Lung microvascular endothelial cell (primary cell): Measurements from ENCODE around the gene RAB11FIP5. TPM values are rescaled to one million over a fixed set of nuclear protein-coding genes. Genes with fewer than 3 reads are reported as not detected.
"Not testable (repeated sequence)": the region's sequence is repeated elsewhere in the genome, so short reads cannot be mapped to it uniquely, and the experiment has no call there.

ENCODE experiments used
- DNase-seq, 2 donors: peaks; one replicate each; pipeline versions ENCODE4 v3.0.0 to v3.0.0-alpha.2; 2010; ENCODE audit warnings: low read depth in 2 of 2
- total RNA-seq: library from RNA; depleted of rRNA; stranded (reverse); fragments of >200 nt; gene quantifications from 2 replicates; pipeline ENCODE4 v1.2.1, GENCODE V29; 2014

Gene RAB11FIP5, protein sequence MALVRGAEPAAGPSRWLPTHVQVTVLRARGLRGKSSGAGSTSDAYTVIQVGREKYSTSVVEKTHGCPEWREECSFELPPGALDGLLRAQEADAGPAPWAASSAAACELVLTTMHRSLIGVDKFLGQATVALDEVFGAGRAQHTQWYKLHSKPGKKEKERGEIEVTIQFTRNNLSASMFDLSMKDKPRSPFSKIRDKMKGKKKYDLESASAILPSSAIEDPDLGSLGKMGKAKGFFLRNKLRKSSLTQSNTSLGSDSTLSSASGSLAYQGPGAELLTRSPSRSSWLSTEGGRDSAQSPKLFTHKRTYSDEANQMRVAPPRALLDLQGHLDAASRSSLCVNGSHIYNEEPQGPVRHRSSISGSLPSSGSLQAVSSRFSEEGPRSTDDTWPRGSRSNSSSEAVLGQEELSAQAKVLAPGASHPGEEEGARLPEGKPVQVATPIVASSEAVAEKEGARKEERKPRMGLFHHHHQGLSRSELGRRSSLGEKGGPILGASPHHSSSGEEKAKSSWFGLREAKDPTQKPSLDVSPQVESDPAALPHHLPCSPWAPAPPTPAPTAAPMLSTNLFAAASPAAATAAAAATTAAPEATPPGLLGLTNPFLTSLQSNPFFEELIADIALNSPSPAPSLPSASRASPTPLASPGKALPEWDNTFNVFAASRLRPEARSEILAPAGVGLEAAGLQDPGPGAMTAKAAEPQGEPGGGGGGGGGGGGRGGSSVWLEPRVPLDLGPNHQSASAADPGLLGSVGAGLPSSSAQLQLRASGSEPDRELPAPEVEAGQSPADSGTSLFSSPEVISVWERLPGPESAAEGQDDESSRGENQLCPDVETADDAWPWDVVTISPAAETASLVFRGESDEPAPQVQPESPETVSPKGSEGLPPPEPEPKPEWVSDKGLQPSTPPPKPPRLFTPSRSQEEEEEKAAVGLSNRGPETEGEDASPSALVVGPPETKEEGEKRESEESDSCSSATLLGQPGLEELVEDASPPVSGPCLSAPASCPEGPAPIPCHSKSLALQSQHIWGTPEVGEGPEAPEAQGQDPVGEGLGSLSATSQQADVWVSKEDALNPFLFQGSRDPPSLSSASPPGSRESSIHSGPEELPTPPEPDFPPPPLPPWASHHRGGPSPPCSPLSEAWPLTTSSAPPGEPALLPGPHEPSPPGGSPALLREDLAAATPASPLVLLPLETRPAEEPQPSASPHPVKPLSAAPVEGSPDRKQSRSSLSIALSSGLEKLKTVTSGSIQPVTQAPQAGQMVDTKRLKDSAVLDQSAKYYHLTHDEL (N-terminal part only)
- 38.4 and 62.5 TPM in 2 replicates for total RNA-seq

DNA sequence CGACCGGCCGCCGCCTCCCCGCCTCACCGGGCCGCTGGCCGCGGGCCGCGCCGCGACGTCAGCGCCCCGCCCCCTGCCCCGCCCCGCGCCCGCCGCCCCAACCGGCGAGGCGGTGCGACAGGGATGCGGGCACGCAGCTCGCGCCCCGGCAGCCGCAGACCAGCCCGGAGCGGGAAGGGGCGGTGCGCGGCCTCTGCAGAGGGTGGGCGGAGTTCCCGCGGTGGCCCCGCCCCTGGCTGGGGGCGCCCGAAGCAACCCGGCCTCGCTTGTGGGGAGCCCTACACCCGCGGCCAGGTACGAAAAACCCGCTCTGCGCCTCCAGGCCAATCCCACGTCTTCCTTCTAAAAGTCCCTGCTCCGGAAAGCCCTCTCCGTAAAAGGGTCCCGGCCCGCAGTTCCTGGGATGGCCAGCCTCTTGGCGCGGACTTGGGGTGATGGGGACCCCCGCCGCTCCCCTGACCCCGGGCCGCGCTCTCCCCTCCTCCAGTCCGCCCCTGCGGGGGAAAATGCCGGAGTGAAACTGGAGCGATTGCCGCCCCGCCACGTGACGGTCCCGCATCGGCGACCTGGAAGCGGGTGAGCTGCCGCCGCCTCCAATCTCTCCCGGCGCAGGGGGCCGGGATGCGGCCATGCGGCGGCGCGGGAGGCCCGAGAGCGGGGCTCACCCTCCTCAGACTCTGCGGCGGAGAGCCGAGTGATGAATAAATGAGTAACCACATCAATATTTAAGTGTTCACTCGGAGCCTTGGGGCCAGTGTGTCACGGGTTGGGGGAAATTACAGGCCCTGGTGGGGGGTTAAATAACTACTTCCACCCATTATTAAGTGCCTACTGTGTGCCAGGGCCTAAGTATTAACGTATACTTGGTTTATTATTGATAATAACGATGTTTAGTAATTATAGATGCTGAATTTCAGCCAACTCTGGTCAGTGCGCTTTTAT is at the start of gene RAB11FIP5:
Gene RAB11FIP5, minus strand, starts transcription at position 36 of the 942 bp plus-strand sequence. CDS start 171 bp downstream, outside the sequence.
- peak; percentile 81 to 83 for DNase-seq

DNA sequence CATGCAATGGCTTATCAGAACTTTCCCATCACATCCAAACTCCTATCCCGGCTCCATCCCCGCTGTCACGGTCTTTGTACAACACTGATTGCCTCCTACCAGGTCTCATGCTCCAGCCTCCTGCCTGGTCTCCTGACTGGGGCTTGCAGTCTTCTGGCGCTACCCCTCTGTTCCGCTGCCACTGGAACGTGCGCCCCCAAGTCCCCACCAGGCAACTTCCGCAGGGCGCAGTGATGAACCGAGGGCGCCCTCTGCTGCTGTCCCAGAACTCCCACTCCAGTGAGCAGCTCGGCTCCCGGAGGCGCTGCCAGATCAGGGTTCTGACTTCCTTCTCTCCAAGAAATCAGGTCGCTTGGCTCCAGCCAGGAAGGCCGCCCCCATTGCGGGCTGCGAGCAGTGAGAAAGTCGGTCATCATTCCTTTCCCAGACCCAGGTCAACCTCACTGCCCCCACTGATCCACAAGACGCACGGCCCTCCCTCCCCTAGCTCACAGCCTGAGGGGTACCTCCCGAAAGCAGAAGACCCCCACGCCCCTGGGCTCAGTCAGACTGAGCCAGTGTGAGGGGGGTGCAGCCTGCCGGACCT is 43.9 kb upstream of the RAB11FIP5 start:
- peak; percentile 74 to 76 for DNase-seq

DNA sequence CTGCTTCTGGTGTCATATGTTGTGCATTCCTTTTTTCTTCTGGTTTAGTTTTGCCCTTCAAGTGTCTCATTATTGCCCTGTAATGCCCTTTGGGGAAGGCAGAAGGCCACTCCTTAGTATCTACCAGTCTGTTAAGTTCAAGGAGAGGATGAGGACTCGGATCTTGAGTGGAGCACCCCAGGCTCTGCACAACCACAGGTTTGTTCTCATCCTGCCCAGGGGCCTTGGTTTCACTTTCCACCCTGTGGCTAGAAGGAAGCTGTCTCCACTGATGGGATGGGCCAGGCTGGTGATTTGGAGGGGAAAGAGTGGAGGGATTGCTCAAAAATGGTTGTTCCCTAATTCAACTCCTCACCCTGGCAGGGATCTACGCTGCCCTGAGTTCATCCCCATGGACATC is 30.2 kb upstream of the RAB11FIP5 start:
- DNase-seq: no peak

DNA sequence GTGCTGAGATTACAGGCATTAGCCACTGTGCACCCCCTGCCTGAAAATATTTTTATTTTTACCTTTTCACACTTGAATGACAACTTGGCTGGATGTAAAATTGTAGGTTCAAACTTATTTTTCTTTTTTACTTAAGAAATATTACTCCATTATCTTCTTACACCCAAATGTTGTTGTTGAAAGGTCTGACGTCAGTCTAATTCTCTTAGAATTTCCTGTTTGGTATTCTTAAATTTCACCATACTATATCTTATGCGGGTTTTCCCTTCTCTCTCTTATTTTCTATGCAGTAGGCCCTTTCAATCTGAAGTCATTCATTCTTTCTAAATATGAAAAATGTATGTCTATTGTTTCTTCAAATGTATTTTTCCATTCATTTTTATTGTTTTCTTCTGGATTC is 29.1 kb upstream of the RAB11FIP5 start:
- peak in 1 of 2 donors; percentile 10 for DNase-seq

DNA sequence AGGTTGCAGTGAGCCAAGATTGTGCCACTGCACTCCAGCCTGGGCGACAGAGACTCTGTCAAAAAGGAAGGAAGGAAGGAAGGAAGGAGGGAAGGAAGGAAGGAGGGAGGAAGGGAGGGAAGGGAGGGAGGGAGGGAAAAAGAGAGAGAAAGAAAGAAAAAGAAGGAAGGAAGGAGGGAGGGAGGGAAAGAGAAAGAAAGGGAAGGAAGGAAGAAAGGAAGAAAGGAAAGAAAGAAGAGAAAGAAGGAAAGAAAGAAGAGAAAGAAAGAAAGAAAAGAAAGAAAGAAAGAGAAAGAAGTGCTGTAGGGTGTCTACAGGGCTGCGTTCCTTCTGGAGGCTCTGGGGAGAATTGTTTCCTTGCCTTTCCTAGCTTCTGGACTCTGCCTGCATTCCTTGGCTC is 22.5 kb upstream of the RAB11FIP5 start:
- no peak for DNase-seq

DNA sequence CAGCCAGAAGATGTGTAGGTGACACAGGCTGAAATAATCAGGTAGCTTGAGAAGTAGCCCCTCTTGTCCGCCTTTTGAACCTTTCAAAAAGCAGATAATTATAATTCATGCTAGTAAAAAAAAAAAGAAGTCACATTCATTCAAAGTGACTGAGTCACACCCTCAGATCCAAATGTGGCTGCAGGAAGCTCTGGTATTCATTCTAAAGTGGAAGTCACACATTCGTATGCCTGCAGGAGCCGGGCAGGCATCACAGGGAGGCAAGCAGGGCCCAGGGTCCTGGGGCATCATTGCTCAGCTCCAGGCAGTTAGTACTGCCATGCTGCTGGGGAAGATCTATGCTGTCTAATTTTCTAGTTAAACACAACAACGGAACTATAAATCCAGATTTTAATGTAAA is 21.7 kb upstream of the RAB11FIP5 start:
- peak; percentile 15 to 42 for DNase-seq

DNA sequence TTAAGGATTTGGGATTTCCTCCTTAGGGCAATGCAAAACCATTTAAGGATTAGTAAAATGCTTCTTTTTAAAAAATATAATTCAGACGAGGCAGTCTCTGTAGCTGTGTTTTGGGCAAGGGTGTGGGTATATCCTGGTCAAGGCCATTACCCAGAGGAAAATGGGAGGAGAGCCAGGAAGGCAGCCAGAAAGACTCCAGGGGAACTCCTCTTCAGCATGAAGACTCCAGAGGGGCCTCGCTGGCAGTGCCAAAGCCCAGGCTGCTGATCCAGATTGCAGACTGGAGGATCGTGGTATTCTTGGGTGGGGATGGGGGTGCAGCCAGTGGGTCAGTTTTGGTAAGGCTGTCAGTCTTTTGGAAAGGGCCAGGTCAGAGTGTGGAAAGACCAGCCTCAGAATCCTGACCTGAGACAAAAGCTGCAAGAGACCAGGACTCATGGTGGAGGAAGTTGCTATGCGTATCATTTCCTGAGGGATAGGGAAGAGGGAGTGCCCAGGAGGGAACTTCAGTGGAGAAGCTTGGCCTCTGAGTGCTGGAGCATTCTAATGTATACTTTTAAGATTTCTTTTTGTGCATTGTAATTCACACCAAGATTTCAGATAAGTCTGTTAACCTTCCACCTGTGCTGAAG is 20.9 kb upstream of the RAB11FIP5 start:
- DNase-seq: peak; percentile 4 to 47

DNA sequence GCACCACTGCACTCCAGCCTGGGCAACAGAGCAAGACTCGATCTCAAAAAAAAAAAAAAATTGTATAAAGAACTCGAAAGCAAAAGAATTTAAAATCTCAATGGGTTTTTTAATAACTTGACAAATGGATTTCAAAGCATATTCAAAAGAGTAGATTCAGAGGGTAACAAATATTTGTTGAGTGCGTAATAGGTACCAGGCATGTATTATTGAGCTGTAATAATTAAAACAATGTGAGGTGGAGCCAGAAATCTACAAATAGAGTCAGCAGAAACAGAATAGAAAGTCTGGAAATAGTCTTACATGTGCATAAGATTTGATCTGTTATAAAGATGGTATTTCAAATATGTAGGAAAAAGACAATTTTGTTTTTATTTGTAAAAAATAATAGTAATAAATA is 19.1 kb upstream of the RAB11FIP5 start:
- no peak for DNase-seq

DNA sequence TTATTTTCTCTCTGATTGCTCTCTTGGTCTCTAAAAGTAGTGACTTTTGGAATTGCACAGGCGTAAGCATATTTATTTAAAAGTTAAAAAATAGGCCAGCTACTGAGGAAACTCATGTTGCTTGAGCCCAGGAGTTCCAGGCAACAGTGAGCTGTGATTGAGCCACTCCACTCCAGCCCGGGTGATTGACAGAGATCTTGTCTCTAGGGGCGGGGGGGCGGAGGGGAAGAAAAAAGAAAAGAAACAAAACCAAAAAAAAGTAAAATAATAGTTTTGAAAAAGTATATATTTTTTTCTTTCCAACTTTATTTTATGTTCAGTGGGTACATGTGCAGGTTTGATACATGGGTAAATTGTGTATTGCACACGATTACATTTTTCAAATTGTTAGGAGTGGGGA is 18.0 kb upstream of the RAB11FIP5 start:
- no peak for DNase-seq

DNA sequence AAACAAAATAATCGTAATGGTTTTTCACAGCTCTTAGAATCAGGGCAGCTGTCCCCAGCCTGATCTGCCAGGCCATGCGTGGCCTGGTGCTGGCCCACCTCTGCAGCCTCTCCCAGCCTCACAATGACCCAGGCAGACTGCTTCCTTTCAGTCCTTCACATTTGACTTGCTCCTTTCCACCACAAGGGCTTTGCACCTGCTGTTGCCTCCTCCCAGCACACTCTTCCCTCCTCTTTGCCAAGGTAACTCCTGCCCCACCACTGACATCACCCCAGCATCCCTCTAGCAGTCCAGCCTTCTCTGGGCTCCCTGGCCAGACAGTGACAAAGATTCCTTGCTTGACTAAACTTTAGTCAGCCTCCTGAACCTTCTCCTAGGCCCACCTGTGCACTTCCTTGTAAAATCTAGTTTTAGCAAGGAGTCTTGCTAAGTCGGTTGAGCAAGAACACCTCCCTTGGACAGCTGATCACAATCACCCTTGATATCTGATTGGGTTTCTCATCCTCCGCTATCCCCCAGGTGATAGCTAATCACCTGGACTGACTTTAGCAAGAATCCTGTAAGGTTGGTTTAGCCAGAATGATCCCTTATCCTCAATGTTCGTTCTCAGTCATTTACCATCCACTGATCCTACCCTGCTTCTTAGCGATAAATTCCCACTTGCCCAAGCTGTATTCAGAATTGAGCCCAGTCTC is 16.2 kb upstream of the RAB11FIP5 start:
- no peak for DNase-seq

DNA sequence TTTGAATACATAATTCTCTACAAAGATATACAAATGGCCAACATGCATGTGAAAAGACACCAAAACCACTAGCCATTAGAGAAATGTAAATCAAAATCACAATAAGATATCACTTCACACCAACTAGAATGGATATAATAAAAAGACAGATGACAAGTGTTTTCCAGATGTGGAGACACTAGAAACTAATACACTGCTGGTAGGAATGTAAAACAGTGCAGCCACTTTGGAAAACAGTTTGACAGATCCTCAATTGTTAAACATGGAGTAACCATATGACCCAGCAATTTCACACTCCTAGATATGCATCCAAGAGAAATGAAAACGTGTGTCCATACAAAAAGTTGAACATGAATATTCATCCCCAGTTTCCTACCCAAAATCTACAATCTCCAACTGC is 9.8 kb upstream of the RAB11FIP5 start:
- DNase-seq: no peak

DNA sequence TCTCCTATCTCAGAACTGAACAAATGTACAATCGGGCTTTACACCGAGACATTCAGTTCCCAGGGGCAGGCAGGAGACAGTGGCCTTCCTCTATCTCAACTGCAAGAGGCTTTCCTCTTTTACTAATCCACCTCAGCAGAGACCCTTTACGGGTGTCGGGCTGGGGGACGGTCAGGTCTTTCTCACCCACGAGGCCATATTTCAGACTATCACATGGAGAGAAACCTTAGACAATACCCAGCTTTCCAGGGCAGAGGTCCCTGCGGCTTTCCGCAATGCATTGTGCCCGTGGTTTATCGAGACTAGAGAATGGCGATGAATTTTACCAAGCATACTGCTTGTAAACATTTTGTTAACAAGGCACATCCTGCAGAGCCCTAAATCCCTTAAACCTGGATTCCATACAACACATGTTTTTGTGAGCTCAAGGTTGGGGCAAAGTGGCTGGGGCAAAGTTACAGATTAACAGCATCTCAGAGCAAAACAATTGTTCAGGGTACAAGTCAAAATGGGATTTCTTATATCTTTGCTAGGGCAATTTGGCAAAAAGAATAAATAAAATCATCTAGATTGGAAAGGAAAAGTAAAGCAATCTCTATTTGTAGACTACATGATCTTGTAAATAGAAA is 7.0 kb upstream of the RAB11FIP5 start:
- DNase-seq: not testable (repeated sequence)

DNA sequence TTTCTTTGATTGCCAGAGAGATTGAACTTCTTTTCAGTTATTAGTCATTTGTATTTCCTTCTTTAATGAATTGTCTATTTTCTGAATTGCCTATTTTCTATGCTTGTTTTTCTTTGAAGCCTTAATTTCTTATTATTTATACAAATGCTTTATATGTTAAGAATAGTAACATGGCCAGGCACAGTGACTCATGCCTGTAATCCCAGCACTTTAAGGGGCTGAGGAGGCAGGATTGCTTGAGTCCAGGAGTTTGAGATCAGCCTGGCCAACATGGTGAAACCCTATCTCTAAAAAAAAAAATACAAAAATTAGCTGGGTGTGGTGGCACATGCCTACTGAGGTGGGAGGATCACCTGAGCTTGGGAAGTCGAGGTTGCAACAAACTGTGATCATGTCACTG is 4.7 kb upstream of the RAB11FIP5 start:
- no peak for DNase-seq

DNA sequence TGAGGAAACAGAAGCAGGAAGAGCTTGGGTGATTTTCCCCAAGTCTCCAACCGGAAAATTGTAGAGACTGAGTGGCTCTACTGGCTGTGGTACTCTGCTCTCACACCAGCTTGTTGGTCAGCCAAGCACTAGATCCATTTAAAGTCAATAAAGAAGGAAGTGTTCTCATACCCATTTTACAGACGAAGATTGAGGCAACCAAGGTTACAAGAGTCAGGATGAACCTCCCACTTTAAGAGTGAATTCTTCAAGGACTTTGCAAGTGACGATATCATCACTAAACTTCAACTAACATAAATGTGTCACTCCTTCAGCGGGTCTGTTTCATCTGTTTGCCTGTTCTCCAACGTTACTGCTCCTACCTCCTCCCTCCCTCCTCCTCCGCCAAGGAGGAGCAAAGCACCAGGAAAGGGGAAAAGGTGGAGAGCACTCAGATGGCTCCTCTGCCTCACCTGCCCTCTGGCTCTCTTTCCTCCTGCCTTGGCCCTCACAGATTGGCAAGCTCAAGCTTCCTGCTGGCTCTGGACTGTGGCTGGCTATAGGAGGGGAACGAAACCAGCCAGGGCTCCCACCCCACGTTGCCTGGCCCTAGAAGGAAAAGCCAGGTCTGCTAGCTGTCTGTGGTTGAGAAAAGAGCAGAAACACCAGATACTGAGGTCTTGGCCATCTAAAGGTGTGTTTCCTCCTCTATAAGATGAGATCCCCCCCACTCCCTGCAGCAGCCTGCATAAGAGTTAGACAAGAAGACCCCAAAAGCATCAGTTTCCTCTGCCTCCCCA is 3.6 kb upstream of the RAB11FIP5 start:
- no peak for DNase-seq

DNA sequence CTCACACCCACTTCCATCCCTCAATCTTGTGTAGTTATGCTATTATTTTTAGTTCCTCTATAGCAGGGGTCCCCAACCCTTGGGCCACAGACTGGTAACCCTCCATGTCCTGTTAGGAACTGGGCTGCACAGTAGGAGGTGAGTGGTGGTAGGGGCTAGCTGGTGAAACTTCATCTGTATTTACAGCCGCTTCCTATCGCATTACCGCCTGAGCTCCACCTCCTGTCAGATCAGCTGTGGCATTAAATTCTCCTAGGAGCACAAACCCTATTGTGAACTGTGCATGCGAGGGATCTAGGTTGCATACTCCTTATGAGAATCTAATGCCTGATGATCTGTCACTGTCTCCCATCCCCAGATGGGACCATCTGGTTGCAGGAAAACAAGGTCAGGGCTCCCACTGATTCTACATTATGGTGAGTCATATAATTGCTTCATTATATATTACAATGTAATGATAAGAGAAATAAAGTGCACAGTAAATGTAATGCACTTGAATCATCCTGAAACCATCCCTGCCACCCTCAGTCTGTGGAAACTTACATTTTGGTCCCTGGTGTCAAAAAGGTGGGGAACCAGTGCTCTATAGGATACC is 1.6 kb upstream of the RAB11FIP5 start:
- no peak for DNase-seq

DNA sequence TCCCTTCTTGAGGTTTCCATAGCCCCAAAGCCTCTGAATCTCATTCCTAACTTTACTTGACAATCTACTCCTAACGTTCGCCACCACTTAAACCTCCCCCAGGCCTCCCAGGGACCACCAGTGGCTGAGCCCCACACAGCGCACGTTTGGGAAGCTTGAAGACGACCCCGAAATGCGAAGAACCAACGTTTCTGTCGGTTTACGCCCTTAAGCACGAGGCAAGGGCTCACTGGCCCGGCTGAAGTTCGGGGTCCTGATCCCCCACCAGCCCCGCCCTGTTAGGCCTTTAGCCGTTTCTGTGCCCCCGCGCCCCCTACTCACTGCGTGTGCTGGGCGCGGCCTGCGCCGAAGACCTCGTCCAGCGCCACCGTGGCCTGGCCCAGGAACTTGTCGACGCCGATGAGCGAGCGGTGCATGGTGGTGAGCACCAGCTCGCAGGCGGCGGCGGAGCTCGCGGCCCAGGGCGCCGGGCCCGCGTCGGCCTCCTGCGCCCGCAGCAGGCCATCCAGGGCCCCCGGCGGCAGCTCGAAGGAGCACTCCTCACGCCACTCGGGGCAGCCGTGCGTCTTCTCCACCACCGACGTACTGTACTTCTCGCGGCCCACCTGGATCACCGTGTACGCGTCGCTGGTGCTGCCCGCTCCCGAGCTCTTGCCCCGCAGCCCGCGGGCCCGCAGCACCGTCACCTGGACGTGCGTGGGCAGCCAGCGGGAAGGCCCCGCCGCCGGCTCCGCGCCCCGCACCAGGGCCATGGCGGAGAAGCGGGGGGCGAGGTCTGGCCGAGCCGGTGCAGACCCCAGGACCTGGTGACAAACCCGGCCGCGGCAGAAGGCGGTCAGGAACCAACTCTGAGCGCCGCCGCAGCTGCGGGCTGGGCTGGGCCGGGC is 479 bp downstream of the RAB11FIP5 start:
- DNase-seq: peak; percentile 68 to 73
